ENCODE results near the gene OR13C5.

The OR13C5 gene

GRCh38 chr9:104575456-104575855, 23.8 kb downstream of the OR13C5 start:
- no peaks in the 10 kb centered on the region for H3K27me3 Mint-ChIP-seq
- peaks cover 16% of the 10 kb centered on the region for H3K9me3 Mint-ChIP-seq (ENCODE audit: low read depth)
- no peaks in the 10 kb centered on the region for H3K4me1 Mint-ChIP-seq (ENCODE audit: low read depth)
- no peaks in the 10 kb centered on the region for H3K36me3 Mint-ChIP-seq
- no peak overlapping the region for H3K27ac Mint-ChIP-seq
- no peak overlapping the region for H3K4me3 Mint-ChIP-seq

- no peaks in the 10 kb centered on the region for H3K4me1 Mint-ChIP-seq (ENCODE audit: low read depth)
These were observed 26.6 kb downstream of the OR13C5 start for GRCh38 chr9:104572612-104573011.

GRCh38 chr9:104568868-104569267, 30.3 kb downstream of the OR13C5 start, which contains the start of gene OR13C8:
Gene OR13C8 (plus strand): TSS chr9:104569168. CDS start chr9:104569168, 0 bp downstream.
- Mint-ChIP-seq H3K4me1 (ENCODE audit: low read depth) (no peaks in the 10 kb centered on the region), H3K9me3 (ENCODE audit: low read depth) (peaks cover 12% of the 10 kb centered on the region), H3K4me3 (no peak within 1 kb of the TSS), H3K27ac (no peak within 1 kb of the TSS), H3K36me3 (no peaks in the 10 kb centered on the region), H3K27me3 (no peaks in the 10 kb centered on the region)

More at GRCh38 chr9:104572612-104573011, 26.6 kb downstream of the OR13C5 start:
- no peak overlapping the region for H3K4me3 Mint-ChIP-seq
- H3K27ac Mint-ChIP-seq: no peak overlapping the region
- H3K36me3 Mint-ChIP-seq: no peaks in the 10 kb centered on the region
- no peaks in the 10 kb centered on the region for H3K27me3 Mint-ChIP-seq
- H3K9me3 Mint-ChIP-seq (ENCODE audit: low read depth): peaks cover 16% of the 10 kb centered on the region

- H3K27ac Mint-ChIP-seq: no peak overlapping the region
- no peaks in the 10 kb centered on the region for H3K4me1 Mint-ChIP-seq (ENCODE audit: low read depth)
- H3K9me3 Mint-ChIP-seq (ENCODE audit: low read depth): no peaks in the 10 kb centered on the region
- H3K36me3 Mint-ChIP-seq: no peaks in the 10 kb centered on the region
- no peak overlapping the region for H3K4me3 Mint-ChIP-seq
- H3K27me3 Mint-ChIP-seq: no peaks in the 10 kb centered on the region
These were observed 34.9 kb downstream of the OR13C5 start for GRCh38 chr9:104564358-104564757.

GRCh38 chr9:104556830-104557634, 42.2 kb downstream of the OR13C5 start:
- Mint-ChIP-seq H3K9me3 (ENCODE audit: low read depth) (peaks cover 11% of the 10 kb centered on the region), H3K27me3 (no peaks in the 10 kb centered on the region), H3K4me3 (no peak overlapping the region), H3K27ac (no peak overlapping the region), H3K36me3 (no peaks in the 10 kb centered on the region), H3K4me1 (ENCODE audit: low read depth) (no peaks in the 10 kb centered on the region)

- Mint-ChIP-seq H3K27ac (no peak overlapping the region), H3K9me3 (ENCODE audit: low read depth) (peaks cover 11% of the 10 kb centered on the region), H3K4me1 (ENCODE audit: low read depth) (no peaks in the 10 kb centered on the region), H3K27me3 (no peaks in the 10 kb centered on the region), H3K4me3 (no peak overlapping the region), H3K36me3 (no peaks in the 10 kb centered on the region)
These were observed 43.7 kb downstream of the OR13C5 start for GRCh38 chr9:104555521-104555920.

GRCh38 chr9:104553261-104553660, 46.0 kb downstream of the OR13C5 start:
- Mint-ChIP-seq H3K9me3 (ENCODE audit: low read depth) (peaks cover 10% of the 10 kb centered on the region), H3K27ac (no peak overlapping the region)

More at GRCh38 chr9:104553261-104553660, 46.0 kb downstream of the OR13C5 start:
- no peak overlapping the region for H3K4me3 Mint-ChIP-seq
- no peaks in the 10 kb centered on the region for H3K4me1 Mint-ChIP-seq (ENCODE audit: low read depth)
- no peaks in the 10 kb centered on the region for H3K27me3 Mint-ChIP-seq
- no peaks in the 10 kb centered on the region for H3K36me3 Mint-ChIP-seq
